HCT116 (cell line): ENCODE results near the gene YAP1. TPM values are rescaled to one million over a fixed set of nuclear protein-coding genes. Genes with fewer than 3 reads are reported as not detected.

Experiments
- ATAC-seq: fragments of 200-7000 bp; cut with Tn5 transposase; 2 replicates; pipeline ENCODE4 v1.9.1; 2020; ENCODE audit warnings: mild to moderate bottlenecking, moderate library complexity
- BruUV-seq: library from RNA; stranded (reverse); fragments of 400-500 nt; replicated peaks from 2 replicates; lab custom pipeline; 2021; lab: Mats Ljungman, UMichigan
- CTCF ChIA-PET: fragments of 300-600 bp; sonication (Branson Sonifier 250); formaldehyde crosslinking; loops from one replicate; lab custom pipeline; 2021; ENCODE audit warnings: antibody characterized with exemption; lab: Charles Lee
- POLR2A ChIA-PET: fragments of 300-600, 350-600 bp; sonication (Branson Sonifier 250); formaldehyde crosslinking; loops from one replicate; lab custom pipeline; 2021; ENCODE audit warnings: antibody characterized with exemption; lab: Charles Lee
- RAD21 ChIA-PET, 2 experiments: fragments of 300-600 bp; sonication (Branson Sonifier 250); formaldehyde crosslinking; loops; one replicate each; lab custom pipeline; 2023; ENCODE audit warnings: low total read pairs in 2 of 2; ENCODE audit not compliant: uncharacterized antibody in 2 of 2, unreplicated experiment in 2 of 2, low non-redundant PET in 1 of 2; lab: Charles Lee
- DNase-seq: peaks from one replicate; pipeline ENCODE4 v3.0.0-alpha.2; 2010; ENCODE audit warnings: low read depth, low spot score
- H2AFZ ChIP-seq: fragments of 200-600 bp; shearing (Covaris generic), sonication (generic); 2 replicates; pipeline ENCODE4 v1.6.1; 2017; ENCODE audit warnings: low read depth, mixed run types, mixed read lengths, antibody characterized with exemption, low read length; ENCODE audit not compliant: poor library complexity, severe bottlenecking
- H3K27ac ChIP-seq: 2 replicates; pipeline ENCODE4 v1.5.1; 2012; ENCODE audit warnings: low read depth, low read length
- H3K27me3 ChIP-seq: fragments of 200-600 bp; sonication (generic); 2 replicates; pipeline ENCODE4 v1.6.1; 2016; ENCODE audit warnings: mixed run types, low read length, mixed read lengths; ENCODE audit not compliant: insufficient read depth
- H3K36me3 ChIP-seq, 2 experiments: fragments of 200-500 bp in 1 of 2; fragments of 200-600 bp in 1 of 2; sonication (Bioruptor generic) in 1 of 2; sonication (generic) in 1 of 2; 2 replicates each; pipeline versions ENCODE4 v1.5.1 to v1.6.1; 2014 to 2016; ENCODE audit warnings: low read length in 2 of 2, inconsistent platforms in 1 of 2, mixed read lengths in 1 of 2, mixed run types in 1 of 2; ENCODE audit not compliant: insufficient read depth in 2 of 2, control insufficient read depth in 1 of 2
- H3K4me1 ChIP-seq, 2 experiments: fragments of 200-600 bp in 1 of 2; sonication (generic) in 1 of 2; 2 replicates each; pipeline versions ENCODE4 v1.5.1 to v1.6.1; 2012 to 2017; ENCODE audit warnings: low read length in 2 of 2, inconsistent platforms in 1 of 2, mild to moderate bottlenecking in 1 of 2, mixed read lengths in 1 of 2, mixed run types in 1 of 2, moderate library complexity in 1 of 2; ENCODE audit not compliant: insufficient read depth in 2 of 2, control insufficient read depth in 1 of 2
- H3K4me2 ChIP-seq: fragments of 200-600 bp; sonication (generic); 2 replicates; pipeline ENCODE4 v1.6.1; 2017; ENCODE audit warnings: mixed run types, low read length, mixed read lengths
- H3K4me3 ChIP-seq, 2 experiments: fragments of 200-600 bp in 1 of 2; sonication (generic) in 1 of 2; replicated peaks in 1 of 2; 2 replicates each; pipeline ENCODE4 v1.5.1; 2011 to 2016; ENCODE audit warnings: low read length in 2 of 2, control low read depth in 1 of 2, low read depth in 1 of 2, mild to moderate bottlenecking in 1 of 2, mixed read lengths in 1 of 2, mixed run types in 1 of 2
- H3K79me2 ChIP-seq: fragments of 200-600 bp; sonication (generic); 2 replicates; pipeline ENCODE4 v1.6.1; 2017; ENCODE audit warnings: mild to moderate bottlenecking, mixed run types, low read length, moderate library complexity, mixed read lengths; ENCODE audit not compliant: insufficient read depth
- H3K9ac ChIP-seq: fragments of 200-600 bp; sonication (generic); 2 replicates; pipeline ENCODE4 v1.6.1; 2016; ENCODE audit warnings: low read length, mixed read lengths
- H3K9me2 ChIP-seq: fragments of 200-600 bp; sonication (generic), shearing (Covaris generic); 2 replicates; pipeline ENCODE4 v1.6.1; 2017; ENCODE audit warnings: mixed run types, mild to moderate bottlenecking, moderate library complexity; ENCODE audit not compliant: insufficient read depth
- H3K9me3 ChIP-seq, 2 experiments: fragments of 200-500 bp in 1 of 2; fragments of 200-600 bp in 1 of 2; sonication (Bioruptor generic) in 1 of 2; sonication (generic) in 1 of 2; 2 replicates each; pipeline ENCODE4 v1.6.1; 2014 to 2017; ENCODE audit warnings: low read length in 2 of 2, mixed read lengths in 2 of 2, inconsistent platforms in 1 of 2, low read depth in 1 of 2, mild to moderate bottlenecking in 1 of 2, mixed run types in 1 of 2, moderate library complexity in 1 of 2; ENCODE audit not compliant: control insufficient read depth in 1 of 2, insufficient read depth in 1 of 2
- H4K20me1 ChIP-seq: fragments of 200-600 bp; sonication (generic), shearing (Covaris generic); 2 replicates; pipeline ENCODE4 v1.6.1; 2017; ENCODE audit warnings: mixed run types, mild to moderate bottlenecking, moderate library complexity; ENCODE audit not compliant: insufficient read depth
- CBX3 ChIP-seq: IDR thresholded peaks from 2 replicates; pipeline ENCODE4 v1.6.1; 2012; ENCODE audit warnings: low read depth
- JUND ChIP-seq: IDR thresholded peaks from 2 replicates; pipeline ENCODE4 v1.6.1; 2012
- POLR2A ChIP-seq: IDR thresholded peaks from 2 replicates; pipeline ENCODE4 v1.7.0; 2011; ENCODE audit warnings: borderline replicate concordance; ENCODE audit not compliant: insufficient read depth, insufficient read length; ENCODE audit errors: extremely low read depth
- TCF7L2 ChIP-seq: IDR thresholded peaks from 2 replicates; pipeline ENCODE4 v1.7.0; 2011; ENCODE audit warnings: borderline replicate concordance, inconsistent platforms; ENCODE audit not compliant: insufficient read depth, insufficient read length; ENCODE audit errors: extremely low read depth
- intact Hi-C: fragments of 100-400 bp; cut with micrococcal nuclease; formaldehyde crosslinking; loops from 2 replicates; pipeline ENCODE4 v1.10.0; 2022
- total RNA-seq: library from RNA; stranded (reverse); gene quantifications from one replicate; pipeline ENCODE4 v1.2.1, GENCODE V29; 2021; ENCODE audit not compliant: unreplicated experiment

The YAP1 gene
- total RNA-seq, 1 experiment from 2014 or later: 88.6 TPM

DNA sequence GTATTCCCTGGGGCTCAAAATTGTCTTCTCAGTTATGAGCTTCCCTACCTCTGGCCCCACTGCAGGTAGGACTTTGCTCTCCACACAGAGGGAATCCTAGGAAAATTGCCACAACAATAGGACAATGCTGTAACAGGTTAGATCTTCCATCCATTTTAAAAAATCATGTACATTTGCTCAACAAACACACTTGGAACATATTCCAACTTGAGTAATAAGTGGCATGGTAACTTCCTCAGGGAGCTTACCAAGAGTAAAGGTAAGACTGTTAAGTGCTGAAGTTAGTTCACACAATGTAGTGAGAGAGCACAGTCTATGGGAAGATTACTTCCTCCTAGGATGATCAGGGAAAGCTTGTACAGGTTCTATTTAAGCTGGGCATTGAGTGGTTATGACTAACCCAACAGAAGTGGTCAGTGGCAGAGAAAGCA lies 128.2 kb downstream of the YAP1 start:
- no TSS peak for BruUV-seq
- no peak for TF ChIP-seq JUND
- TF ChIP-seq POLR2A: no peak
- no peak for TF ChIP-seq CBX3
- no peak overlapping the region for H3K9ac ChIP-seq
- no peak for ATAC-seq
- POLR2A ChIA-PET: no interaction called here
- no peak overlapping the region for H3K4me3 ChIP-seq
- no peaks in the 10 kb centered on the region for H3K79me2 ChIP-seq
- intact Hi-C loops: no loop called here
- H3K4me2 ChIP-seq: no peak overlapping the region
- no peaks in the 10 kb centered on the region for H3K27me3 ChIP-seq
- H3K27ac ChIP-seq: no peak overlapping the region
- CTCF ChIA-PET: no interaction called here
- RAD21 ChIA-PET: no interaction called here
- no peak overlapping the region for H2AFZ ChIP-seq
- H3K36me3 ChIP-seq: no peaks in the 10 kb centered on the region
- no peak for DNase-seq
- no peaks in the 10 kb centered on the region for H3K9me2 ChIP-seq
- no peaks in the 10 kb centered on the region for H3K9me3 ChIP-seq
- H3K4me1 ChIP-seq: peaks cover 12 to 24% of the 10 kb centered on the region in 2 experiments; a peak in 2 of 4 replicates
- H4K20me1 ChIP-seq: no peaks in the 10 kb centered on the region

DNA sequence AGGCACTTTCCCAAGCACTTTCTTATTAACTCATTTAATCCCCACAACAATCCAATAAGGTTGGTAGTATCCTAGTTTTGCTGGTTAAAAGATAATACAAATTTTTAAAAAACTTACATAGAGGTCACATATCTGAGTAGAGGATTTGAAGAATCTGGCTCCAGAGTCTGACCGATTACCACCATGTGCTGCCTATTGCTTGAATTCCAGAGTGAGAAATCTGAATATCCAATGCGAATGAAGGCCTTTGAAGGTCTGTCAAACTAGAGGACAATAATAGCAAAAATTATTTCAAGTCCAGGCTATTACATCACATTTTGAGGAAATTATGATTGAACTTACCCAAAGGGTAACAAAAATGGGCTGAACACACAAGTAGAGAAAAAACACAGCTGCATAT lies 129.2 kb downstream of the YAP1 start:
- H3K9me2 ChIP-seq: no peaks in the 10 kb centered on the region
- TF ChIP-seq TCF7L2: no peak
- ChIA-PET RAD21 (no interaction called here), POLR2A (no interaction called here), CTCF (no interaction called here)
- H4K20me1 ChIP-seq: no peaks in the 10 kb centered on the region
- no peak for ATAC-seq
- H3K4me3 ChIP-seq: no peak overlapping the region
- H3K9me3 ChIP-seq: no peaks in the 10 kb centered on the region
- H2AFZ ChIP-seq: no peak overlapping the region
- no peak overlapping the region for H3K27ac ChIP-seq
- peaks cover 12 to 26% of the 10 kb centered on the region in 2 experiments; a peak in 3 of 4 replicates for H3K4me1 ChIP-seq
- no TSS peak for BruUV-seq
- H3K79me2 ChIP-seq: no peaks in the 10 kb centered on the region
- no peak for DNase-seq
- H3K36me3 ChIP-seq: no peaks in the 10 kb centered on the region
- H3K9ac ChIP-seq: no peak overlapping the region
- H3K27me3 ChIP-seq: no peaks in the 10 kb centered on the region
- H3K4me2 ChIP-seq: no peak overlapping the region
- intact Hi-C loops: no loop called here
